Astrocyte of the cerebellum (primary cell): Measurements from ENCODE around the gene OR5A1.

Experiments used
- DNase-seq: peaks from one replicate; pipeline ENCODE4 v3.0.0-alpha.2; 2011; ENCODE audit warnings: low read depth
- H3K4me3 ChIP-seq: 2 replicates; pipeline ENCODE4 v1.5.1; 2011; ENCODE audit warnings: mild to moderate bottlenecking, low read depth, low read length, moderate library complexity
- in situ Hi-C: cut with HindIII; loops from 2 replicates; pipeline ENCODE4 v1.10.0; 2017; ENCODE audit warnings: low sequenced_read_pairs
- TF ChIP-seq, protein P1 (sequence below): IDR thresholded peaks from 2 replicates; pipeline ENCODE4 v1.5.1; 2012; ENCODE audit warnings: low read length, low read depth, moderate library complexity, mild to moderate bottlenecking; ENCODE audit errors: missing control alignments

Gene OR5A1

DNA sequence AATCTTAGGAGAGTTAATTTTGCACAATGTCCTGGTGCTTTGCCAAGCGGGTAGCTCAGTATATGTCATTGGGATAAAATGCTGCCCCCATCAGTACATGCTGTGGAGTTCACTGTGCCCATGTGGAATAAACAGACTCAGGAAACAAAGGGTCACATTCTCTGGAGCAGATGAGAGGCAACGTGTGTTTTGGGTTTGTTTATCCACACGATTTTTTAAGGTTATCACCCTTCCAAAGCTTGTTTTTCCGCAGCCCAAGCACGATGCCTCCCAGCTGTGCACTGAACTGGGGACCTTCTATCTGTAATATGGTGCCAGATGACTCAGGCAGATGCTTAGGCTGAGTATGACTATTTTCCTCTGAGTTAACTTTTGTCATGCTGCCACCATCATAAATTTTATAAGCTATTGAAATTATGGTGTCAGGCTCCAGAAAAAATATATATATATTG, 26.9 kb downstream of the OR5A1 start:
- TF ChIP-seq, protein P1, sequence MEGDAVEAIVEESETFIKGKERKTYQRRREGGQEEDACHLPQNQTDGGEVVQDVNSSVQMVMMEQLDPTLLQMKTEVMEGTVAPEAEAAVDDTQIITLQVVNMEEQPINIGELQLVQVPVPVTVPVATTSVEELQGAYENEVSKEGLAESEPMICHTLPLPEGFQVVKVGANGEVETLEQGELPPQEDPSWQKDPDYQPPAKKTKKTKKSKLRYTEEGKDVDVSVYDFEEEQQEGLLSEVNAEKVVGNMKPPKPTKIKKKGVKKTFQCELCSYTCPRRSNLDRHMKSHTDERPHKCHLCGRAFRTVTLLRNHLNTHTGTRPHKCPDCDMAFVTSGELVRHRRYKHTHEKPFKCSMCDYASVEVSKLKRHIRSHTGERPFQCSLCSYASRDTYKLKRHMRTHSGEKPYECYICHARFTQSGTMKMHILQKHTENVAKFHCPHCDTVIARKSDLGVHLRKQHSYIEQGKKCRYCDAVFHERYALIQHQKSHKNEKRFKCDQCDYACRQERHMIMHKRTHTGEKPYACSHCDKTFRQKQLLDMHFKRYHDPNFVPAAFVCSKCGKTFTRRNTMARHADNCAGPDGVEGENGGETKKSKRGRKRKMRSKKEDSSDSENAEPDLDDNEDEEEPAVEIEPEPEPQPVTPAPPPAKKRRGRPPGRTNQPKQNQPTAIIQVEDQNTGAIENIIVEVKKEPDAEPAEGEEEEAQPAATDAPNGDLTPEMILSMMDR = no peak
- in situ Hi-C loops = no loop called here
- no peak overlapping the region for H3K4me3 ChIP-seq
- no peak for DNase-seq

DNA sequence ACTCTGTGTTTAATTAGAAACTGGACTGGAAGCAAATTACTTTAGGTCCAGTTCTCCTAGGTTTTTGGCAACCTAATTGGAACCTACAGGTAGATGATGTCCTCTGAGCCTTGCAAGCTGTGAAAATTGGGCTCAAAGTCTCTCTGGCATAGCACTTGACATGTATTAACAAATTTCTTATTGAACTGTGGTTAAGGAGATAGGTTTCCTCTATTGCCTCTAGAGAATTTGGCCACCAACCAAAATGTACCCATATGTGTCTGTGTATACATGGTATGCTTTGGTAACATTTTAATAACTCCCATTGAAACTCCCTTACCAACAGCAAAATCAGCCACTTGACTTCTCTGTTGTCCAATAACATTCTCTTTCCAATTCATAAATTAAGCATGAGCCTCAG, 36.7 kb downstream of the OR5A1 start, which contains the start of gene OR4D10:
Gene OR4D10, plus strand, starts transcription at position 301 of the 400 bp plus-strand sequence. CDS start 4,115 bp downstream, outside the sequence.
- TF ChIP-seq, protein P1 = no peak
- no peak within 1 kb of the TSS for H3K4me3 ChIP-seq
- DNase-seq = no peak
- in situ Hi-C loops = no loop called here

DNA sequence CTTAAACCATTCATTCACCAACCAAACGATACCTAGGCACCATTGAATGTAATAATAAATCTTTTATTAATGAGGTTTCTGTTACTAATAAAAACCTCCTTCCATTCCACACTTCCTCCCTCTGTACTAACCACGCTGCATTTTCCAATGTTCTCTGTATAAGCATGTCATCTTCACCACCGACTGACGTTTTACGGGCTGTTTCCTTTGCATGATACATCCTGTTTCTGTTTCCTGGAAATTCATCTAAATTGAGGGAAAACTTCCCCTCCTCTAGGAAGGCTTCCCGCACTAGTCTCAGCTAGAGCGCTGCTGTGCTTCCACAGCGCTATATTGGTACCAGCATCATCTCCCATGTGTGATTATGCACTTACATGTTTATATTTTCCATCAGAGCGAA, 38.9 kb downstream of the OR5A1 start:
- in situ Hi-C loops = no loop called here
- H3K4me3 ChIP-seq = no peak overlapping the region
- TF ChIP-seq, protein P1 = no peak
- DNase-seq = no peak

DNA sequence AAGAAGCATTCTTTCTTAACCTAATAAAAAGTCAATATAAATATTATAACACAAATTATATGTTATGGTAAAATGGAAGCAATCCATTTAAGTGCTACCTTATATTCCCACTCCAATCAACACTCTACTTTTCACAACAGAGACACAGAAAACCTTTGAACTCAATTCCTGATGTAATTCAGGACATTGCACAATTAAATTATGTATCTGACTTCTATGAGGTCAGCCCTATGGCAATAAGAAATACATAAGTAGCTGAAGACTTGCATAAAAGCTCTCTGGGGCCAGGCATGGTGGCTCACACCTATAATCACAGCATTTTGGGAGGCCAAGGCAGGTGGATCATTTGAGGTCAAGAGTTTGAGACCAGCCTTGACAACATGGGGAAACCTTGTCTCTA, 43.6 kb downstream of the OR5A1 start:
- TF ChIP-seq, protein P1 = no peak
- no peak for DNase-seq
- in situ Hi-C loops = no loop called here
- H3K4me3 ChIP-seq = no peak overlapping the region

DNA sequence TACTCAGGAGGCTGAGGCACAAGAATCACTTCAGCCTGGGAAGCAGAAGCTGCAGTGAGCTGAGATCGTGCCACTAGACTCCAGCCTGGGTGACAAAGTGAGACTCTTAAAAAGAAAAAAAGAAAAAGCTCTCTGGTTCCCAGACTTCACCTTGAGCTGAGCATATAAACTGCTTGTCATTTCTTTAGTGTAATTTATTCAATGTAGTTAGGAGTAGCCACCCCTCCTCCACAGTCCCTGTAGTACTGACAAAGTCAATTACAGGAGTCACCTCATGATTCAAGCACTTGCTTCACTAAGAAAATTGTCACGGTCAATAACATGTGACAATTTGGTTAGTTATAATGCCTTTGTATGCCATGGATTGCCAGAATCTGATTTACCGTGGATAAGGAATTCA, 44.1 kb downstream of the OR5A1 start:
- no peak for DNase-seq
- H3K4me3 ChIP-seq = no peak overlapping the region
- TF ChIP-seq, protein P1 = no peak
- in situ Hi-C loops = no loop called here
